Panc1 (cell line): ENCODE measurements around the gene GRIA3.

ENCODE experiments used
- CTCF ChIP-seq: fragments of 450-650 bp; IDR thresholded peaks from 2 replicates; pipeline ENCODE4 v1.5.1; 2017; ENCODE audit warnings: mild to moderate bottlenecking
- TCF7L2 ChIP-seq: IDR thresholded peaks from 2 replicates; pipeline ENCODE4 v1.6.1; 2011; ENCODE audit warnings: mild to moderate bottlenecking, low read depth, low read length, inconsistent platforms

- TF ChIP-seq CTCF: no peak
- no peak for TF ChIP-seq TCF7L2
Observed at GRCh38 chrX:123271902-123272301, 87.8 kb downstream of the GRIA3 start.
